Gastroesophageal sphincter (tissue), 3 donors: ENCODE measurements around the gene CEP162.

Source experiments
- CTCF ChIP-seq, 4 experiments: fragments of 200-600 bp in 2 of 4; fragments of 450-650 bp in 2 of 4; sonication (generic) in 1 of 4; IDR thresholded peaks; one replicate each; pipeline ENCODE4 v1.5.1; 2017 to 2019; ENCODE audit warnings: antibody characterized with exemption in 4 of 4, mild to moderate bottlenecking in 2 of 4, moderate library complexity in 2 of 4
- POLR2A ChIP-seq, 2 donors: fragments of 450-650 bp; IDR thresholded peaks; one replicate each; pipeline ENCODE4 v1.6.1; 2017; ENCODE audit warnings: antibody characterized with exemption in 2 of 2, mild to moderate bottlenecking in 2 of 2, moderate library complexity in 1 of 2
- POLR2AphosphoS5 ChIP-seq: sonication (generic); formaldehyde crosslinking; IDR thresholded peaks from one replicate; pipeline ENCODE4 v1.6.1; 2017; ENCODE audit warnings: antibody characterized with exemption

- TF ChIP-seq CTCF (IDR thresholded peaks at IDR 0.05): no peak
- TF ChIP-seq POLR2AphosphoS5: no peak
- TF ChIP-seq POLR2A (IDR thresholded peaks at IDR 0.05): no peak
These were observed 75.8 kb downstream of the CEP162 start for GRCh38 chr6:84151669-84152068.
